BJ (cell line): ENCODE measurements around the gene PGF. TPM values are rescaled to one million over a fixed set of nuclear protein-coding genes. Genes with fewer than 3 reads are reported as not detected.

ENCODE experiments used
- CTCF ChIA-PET: fragments of 350-600 bp; formaldehyde crosslinking; extraction: SDS; loops from one replicate; lab custom pipeline; 2021; ENCODE audit warnings: antibody characterized with exemption, inconsistent platforms; lab: Yijun Ruan, JAX
- POLR2A ChIA-PET: fragments of 300-600 bp; sonication (Branson Sonifier 250); formaldehyde crosslinking; extraction: SDS; loops from one replicate; lab custom pipeline; 2021; ENCODE audit warnings: antibody characterized with exemption; lab: Charles Lee
- DNase-seq: peaks from one replicate; pipeline ENCODE4 v3.0.0-alpha.2; 2011; ENCODE audit warnings: low read depth
- H3K27me3 ChIP-seq: 2 replicates; pipeline ENCODE4 v1.6.0; 2011; ENCODE audit warnings: low read length; ENCODE audit not compliant: control insufficient read depth, insufficient read depth
- H3K36me3 ChIP-seq: 2 replicates; pipeline ENCODE4 v1.5.1; 2011; ENCODE audit warnings: low read length; ENCODE audit not compliant: control insufficient read depth, insufficient read depth
- H3K4me3 ChIP-seq: 2 replicates; pipeline ENCODE4 v1.5.1; 2011; ENCODE audit warnings: low read depth, mild to moderate bottlenecking, control low read depth, low read length
- polyA plus RNA-seq: library from polyadenylated mRNA; depleted of rRNA; stranded (reverse); fragments of >200 nt; gene quantifications from 2 replicates; pipeline ENCODE4 v1.2.3, GENCODE V29; 2011; rRNA removed
- TF ChIP-seq, protein P1 (sequence below): IDR thresholded peaks from 2 replicates; pipeline ENCODE4 v1.5.1; 2011; ENCODE audit warnings: low read depth, mild to moderate bottlenecking, control low read depth, inconsistent platforms, low read length, moderate library complexity; ENCODE audit not compliant: insufficient read depth

Gene PGF
- polyA plus RNA-seq, 1 experiment: 4.1 TPM

DNA sequence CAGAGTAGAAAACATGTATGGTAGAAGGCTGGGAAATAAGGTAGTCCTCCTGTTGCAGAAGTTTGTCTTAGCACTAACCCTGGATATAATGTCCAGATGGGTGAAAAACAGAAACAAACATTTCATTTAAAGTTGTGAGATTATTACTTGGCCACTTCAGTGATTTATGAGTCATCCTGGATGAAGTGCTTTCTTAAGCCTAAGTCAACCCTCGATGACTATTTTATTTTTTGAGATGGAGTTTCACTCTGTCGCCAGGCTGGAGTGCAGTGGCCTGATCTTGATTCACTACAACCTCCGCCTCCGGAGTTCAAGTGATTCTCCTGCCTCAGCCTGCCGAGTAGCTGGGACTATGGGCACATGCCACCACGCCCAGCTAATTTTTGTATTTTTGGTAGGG, 63.5 kb downstream of the PGF start:
- CTCF ChIA-PET: interaction anchor here (1.0 to 6.2 kb wide), 5 partner anchors 13 to 196 kb away, joined by 3 to 79 read pairs (median 4); no protein-coding TSS in a partner anchor
- DNase-seq: no peak
- H3K27me3 ChIP-seq: no peaks in the 10 kb centered on the region
- POLR2A ChIA-PET: no interaction called here
- TF ChIP-seq, protein P1, sequence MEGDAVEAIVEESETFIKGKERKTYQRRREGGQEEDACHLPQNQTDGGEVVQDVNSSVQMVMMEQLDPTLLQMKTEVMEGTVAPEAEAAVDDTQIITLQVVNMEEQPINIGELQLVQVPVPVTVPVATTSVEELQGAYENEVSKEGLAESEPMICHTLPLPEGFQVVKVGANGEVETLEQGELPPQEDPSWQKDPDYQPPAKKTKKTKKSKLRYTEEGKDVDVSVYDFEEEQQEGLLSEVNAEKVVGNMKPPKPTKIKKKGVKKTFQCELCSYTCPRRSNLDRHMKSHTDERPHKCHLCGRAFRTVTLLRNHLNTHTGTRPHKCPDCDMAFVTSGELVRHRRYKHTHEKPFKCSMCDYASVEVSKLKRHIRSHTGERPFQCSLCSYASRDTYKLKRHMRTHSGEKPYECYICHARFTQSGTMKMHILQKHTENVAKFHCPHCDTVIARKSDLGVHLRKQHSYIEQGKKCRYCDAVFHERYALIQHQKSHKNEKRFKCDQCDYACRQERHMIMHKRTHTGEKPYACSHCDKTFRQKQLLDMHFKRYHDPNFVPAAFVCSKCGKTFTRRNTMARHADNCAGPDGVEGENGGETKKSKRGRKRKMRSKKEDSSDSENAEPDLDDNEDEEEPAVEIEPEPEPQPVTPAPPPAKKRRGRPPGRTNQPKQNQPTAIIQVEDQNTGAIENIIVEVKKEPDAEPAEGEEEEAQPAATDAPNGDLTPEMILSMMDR: no peak
- peaks cover 21% of the 10 kb centered on the region for H3K36me3 ChIP-seq
- no peak overlapping the region for H3K4me3 ChIP-seq

Other genes with a start within 250 kb of the PGF start
- 38.8 and 52.7 TPM in 2 replicates for gene AREL1, start 242.5 kb downstream of the PGF start, polyA plus RNA-seq
- 30.6 and 70.2 TPM in 2 replicates for gene FCF1, start 242.5 kb downstream of the PGF start, polyA plus RNA-seq
- 5.5 and 7.2 TPM in 2 replicates for gene YLPM1, start 192.3 kb downstream of the PGF start, polyA plus RNA-seq
- gene PROX2, start 79.5 kb downstream of the PGF start, polyA plus RNA-seq: not detected in 2 replicates
- gene DLST, start 73.7 kb downstream of the PGF start, polyA plus RNA-seq: 125 and 150 TPM in 2 replicates
- 1.4 and 2.8 TPM in 2 replicates for gene RPS6KL1, start 32.3 kb downstream of the PGF start, polyA plus RNA-seq
- 78.0 and 79.8 TPM in 2 replicates for gene EIF2B2, start 47.3 kb upstream of the PGF start, polyA plus RNA-seq
- gene MLH3, start 95.9 kb upstream of the PGF start, polyA plus RNA-seq: 5.7 and 6.9 TPM in 2 replicates
- gene ACYP1, start 108.4 kb upstream of the PGF start, polyA plus RNA-seq: 9.0 and 17.7 TPM in 2 replicates
- 0.85 and 1.2 TPM in 2 replicates for gene ZC2HC1C, start 114.0 kb upstream of the PGF start, polyA plus RNA-seq
- gene NEK9, start 171.5 kb upstream of the PGF start, polyA plus RNA-seq: 38.1 and 53.4 TPM in 2 replicates
- gene TMED10, start 221.0 kb upstream of the PGF start, polyA plus RNA-seq: 466 and 505 TPM in 2 replicates